HG02610 (cell line): Measurements from ENCODE around the gene TCTN2.
A peak's percentile ranks its signal among the peaks of the same experiment; 100 is the strongest.

Source experiments
- ATAC-seq: cut with Tn5 transposase; IDR thresholded peaks from one replicate; pipeline ENCODE4 v1.9.1; 2021; ENCODE audit warnings: mild to moderate bottlenecking, moderate library complexity; ENCODE audit not compliant: unreplicated experiment

Gene TCTN2

DNA sequence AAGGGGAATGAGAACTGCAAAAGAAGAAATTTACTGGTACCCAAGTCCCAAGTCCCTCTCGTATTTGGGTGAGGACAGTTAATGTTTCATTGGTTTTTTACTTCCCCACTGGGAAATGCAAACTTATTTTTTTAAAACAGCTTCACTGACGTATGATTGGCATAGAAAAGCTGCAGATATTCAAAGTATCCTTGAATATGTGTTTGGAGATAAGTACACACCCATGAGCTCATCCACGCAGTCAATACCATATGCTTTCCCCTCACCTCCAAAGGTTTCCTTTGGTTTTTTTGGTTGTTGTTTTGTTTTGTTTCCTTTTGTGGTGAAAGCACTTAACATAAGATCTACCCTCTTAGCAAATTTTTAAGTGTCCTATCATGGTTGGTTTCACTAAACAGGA lies 13.1 kb downstream of the TCTN2 start:
- ATAC-seq: no peak

DNA sequence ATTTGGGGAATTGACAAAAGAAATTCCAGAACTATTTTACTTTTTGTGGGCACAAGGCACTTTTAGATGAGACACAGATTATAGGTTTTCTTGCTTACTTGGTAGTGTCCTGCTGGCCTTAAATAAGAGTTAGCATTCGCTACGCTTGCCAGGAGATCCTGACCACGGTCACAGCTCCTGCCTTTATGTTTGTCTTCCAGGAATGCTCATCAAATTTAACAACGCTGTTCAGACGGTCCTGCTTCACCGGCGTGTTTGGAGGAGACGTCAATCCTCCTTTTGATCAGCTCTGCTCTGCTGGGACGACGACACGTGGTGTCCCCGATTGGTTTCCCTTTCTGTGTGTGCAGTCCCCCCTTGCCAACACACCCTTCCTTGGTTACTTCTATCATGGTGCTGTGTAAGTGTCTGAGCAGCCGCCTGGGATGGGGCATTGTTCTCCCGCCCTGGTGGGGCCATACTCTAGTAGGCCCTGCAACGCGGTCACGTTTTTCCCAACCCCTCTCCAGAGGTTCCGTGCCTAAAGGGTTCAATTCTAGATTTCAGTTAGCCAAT lies 15.8 kb downstream of the TCTN2 start:
- no peak for ATAC-seq

DNA sequence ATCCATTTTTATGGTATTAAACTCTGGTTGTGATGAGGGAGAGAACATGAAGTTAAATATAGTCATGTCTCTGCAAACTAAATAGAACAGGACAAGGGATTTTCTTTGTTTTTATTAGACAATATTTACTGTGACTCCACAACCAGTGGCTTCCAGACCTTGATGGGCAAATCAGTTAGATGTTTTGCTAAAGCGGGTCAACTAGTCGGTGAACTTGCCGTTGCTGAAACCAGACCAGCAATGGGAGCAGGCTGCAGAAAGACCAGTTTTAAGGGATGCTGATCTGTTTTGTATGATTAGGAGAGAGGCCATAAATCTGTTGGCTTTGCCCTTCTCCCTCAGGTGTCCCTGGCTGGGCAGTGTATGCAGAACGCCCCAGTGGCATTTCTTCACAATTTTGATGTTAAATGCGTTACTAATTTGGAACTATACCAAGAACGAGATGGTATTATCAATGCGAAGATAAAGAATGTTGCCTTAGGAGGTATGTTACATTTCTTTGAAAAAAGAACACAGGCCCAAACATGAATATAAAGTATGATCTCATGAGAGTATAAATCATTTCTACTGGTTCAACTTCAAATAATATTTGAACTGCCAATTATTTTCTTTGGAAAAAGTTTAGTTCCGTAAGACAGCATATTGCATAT lies 19.4 kb downstream of the TCTN2 start:
- no peak for ATAC-seq

DNA sequence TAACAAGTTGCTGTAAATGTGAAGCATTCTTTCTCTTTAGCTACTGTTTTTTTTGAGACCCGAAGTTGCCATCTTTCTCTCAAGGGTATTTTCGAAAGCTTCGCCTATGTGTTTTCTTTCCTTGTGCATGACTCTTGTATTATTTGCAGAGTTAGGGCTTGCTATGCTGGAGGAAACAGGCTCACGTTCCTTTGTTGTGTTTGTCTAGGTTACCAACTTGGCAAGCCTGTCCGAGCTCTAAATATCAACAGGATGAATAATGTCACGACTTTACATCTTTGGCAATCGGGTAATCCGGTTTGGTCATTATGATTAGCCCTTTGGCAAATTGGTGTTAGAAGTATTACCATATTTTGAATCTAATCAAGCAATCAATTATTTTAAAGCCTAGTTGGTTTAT lies 25.3 kb downstream of the TCTN2 start:
- no peak for ATAC-seq

DNA sequence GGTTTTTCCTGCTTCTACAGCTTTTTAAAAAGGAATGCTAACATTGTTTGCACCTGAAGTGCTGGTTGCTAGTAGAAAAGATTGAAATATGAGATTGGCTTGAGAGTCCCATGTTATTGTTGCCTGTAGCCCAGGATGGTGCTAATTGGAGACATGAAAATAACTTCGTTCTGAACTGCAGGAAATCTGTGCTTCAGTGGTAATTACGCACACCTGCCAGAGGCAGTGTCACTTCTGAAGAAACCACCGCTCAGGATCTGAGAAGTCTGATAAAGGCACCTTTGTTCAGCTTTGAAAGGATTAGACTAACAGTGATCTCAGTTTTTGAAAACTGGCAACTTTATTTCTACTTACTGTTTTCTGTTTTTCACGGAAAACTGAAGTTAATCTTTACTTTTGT lies 25.7 kb downstream of the TCTN2 start:
- no peak for ATAC-seq

DNA sequence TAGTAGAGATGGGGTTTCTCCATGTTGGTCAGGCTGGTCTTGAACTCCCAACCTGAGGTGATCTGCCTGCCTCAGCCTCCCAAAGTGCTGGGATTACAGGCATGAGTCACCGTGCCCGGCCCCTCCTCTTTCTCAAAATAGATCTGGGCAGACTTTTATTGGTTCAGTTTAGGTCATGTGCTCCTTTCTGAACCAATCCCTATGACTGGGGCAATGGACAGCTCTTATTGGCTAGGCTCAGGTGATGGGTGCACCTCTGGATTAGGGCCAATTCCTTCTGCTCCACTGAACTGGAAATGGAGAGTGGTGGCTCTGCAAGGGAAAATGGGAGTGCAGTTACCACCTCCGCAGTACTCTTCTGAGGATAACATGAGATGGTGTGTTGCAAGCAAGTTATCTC lies 35.0 kb downstream of the TCTN2 start:
- ATAC-seq: no peak

DNA sequence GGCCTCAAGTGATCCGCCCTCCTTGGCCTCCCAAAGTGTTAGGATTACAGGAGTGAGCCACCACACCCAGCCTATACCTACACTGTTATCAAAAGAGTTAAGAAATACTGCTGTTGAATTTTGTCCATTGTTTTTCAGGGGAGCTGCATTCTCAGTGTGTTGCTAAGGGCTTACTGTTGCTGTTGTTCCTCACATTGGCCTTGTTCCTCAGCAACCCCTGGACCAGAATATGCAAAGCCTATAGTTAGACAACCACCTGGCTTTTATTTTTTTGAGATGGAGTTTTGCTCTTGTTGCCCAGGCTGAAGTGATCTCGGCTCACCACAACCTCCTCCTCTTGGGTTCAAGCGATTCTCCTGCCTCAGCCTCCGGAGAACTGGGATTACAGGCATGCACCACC lies 36.6 kb downstream of the TCTN2 start:
- no peak for ATAC-seq

DNA sequence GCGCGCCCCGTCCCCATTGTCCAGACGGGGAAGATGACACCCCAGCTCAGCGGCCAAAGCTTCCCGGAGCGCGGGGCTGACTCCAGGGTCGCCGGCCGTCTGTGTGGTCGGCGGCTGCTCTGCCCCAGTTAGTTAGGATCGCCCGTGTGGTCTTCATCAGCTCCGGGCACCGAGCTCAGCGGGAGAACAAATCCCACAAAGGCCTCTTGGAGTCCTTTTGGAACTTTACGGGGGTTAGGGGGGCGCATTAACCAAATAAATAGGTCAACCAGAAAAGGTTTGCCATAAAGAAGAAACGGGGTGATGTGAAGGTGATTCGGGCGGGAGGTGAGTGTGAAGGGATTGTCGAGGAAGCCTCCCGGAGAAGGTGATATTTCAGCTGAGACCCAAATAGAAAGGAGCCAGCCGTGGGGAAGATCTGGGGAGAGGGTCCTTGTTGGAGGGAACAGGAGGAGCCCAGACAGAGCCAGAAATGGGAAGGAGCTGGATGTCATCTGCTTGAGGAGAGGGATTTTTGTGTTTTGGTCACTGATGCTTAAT lies 41.9 kb downstream of the TCTN2 start:
- no peak for ATAC-seq

DNA sequence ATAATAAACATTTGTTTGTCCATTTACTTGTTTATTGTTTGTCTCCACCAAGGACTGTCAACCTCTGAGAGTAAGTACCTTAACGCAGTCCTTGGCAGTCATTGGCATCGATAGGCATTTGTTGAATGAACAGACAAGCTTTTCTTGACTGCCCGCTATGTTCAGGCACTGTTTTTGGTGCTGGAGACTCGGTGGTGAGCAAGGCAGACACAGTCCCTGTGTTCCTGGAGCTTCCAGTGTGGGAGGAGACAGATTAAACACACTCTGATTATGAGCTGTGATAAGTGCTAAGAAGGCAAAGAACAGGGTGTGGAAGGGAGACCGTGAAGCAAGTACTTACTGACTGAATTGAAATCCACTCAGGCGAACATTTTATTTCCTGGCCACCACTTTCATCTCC lies 42.5 kb downstream of the TCTN2 start:
- no peak for ATAC-seq

DNA sequence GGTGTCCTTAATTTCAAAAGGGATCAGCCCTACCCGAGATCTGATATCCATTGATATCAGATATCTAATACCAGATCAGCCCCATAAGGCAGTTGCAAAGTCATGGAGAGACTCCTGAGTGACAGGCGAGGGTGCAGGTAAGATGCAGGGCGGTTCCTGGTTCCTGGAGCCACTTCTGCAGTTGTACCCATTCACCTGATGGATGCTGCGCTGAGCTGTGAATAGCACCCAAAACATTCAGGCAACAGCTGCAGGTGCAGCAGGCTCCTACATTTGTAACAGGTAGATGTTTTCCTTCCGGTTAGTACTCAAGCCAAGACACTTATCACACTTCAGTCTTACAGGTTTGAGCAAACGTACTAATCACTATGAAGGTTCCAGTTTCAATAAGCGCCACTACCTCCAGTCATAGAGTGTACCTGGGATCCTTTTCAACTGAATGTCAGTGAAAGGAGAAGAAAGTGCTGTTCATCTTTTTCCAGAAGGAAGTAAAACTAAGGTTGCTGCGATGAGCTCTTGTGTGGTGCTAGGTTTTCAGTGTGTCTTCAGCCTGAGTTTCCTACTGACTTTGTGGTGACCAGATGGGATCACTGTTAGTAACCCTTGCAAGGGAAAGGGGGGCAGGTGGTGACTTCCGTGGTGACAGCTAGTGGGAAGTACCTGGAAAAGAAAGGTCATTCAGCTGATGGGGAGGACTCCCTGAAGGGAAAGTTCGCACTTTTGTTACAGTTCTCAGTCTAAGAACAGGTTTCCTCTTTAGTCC lies 43.1 kb downstream of the TCTN2 start:
- ATAC-seq: peak; percentile 38

DNA sequence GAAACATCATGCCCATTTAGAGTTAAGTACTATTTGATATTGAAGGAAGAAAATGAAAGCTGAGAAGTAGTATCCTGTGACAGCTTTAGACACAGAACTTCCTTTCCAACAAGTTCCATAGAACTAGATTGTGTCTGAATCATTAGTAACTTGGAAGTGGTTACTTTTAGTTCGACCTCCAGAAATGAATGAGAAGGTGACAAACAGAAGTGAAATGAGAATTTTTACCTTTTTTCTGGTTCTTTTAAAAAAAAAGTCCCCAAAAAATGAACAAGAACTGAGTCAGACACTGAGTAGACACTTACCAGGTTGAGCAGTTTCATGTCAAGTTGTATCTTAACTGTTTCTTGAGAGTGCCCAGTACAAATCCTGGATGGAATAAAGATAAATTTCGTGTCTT lies 44.3 kb downstream of the TCTN2 start:
- ATAC-seq: no peak

DNA sequence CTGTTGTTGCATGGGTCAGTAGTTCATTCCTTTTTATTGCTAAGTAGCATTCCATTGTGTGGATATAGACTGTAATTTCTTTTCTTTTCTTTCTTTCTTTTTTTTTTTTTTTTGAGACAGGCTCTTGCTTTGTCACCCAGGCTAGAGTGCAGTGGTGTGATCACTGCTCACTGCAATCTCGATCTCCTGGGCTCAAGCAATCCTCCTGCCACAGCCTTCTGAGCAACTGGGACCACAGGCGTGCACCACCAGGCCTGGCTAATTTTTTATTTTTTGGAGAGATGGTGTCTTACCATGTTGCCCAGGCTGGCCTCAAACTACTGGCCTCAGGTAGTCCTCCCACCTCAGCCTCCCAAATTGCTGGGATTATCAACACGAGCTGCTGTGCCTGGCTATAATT lies 46.4 kb downstream of the TCTN2 start:
- ATAC-seq: no peak

DNA sequence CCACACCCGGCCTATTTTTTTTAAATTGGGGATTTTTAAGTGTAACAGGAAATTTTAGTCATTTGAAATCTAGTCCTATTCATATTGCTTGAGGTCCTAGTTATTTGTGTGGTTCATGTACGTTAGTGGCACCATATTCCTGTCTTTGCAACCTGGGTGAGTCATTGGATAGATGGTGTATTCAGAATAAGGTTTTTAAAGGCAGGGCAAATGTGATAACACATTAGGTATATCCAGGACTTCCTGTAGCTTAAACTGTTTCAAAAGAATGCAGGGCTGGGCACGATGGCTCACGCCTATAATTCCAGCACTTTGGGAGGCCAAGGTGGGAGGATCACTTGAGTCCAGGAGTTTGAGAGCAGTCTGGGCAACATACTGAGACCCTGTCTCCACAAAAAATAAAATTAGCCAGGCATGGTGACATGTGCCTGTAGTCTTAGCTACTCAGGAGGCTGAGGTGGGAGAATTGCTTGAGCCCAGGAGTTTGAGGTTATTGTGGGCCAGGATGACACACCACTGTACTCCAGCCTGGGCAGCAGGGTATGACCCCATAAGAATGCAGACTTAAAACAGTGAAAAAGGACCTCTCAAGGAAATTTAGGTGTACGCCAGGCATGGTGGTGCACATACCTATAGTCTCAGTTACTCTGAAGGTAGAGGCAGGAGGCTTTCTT lies 49.4 kb downstream of the TCTN2 start:
- ATAC-seq: no peak

DNA sequence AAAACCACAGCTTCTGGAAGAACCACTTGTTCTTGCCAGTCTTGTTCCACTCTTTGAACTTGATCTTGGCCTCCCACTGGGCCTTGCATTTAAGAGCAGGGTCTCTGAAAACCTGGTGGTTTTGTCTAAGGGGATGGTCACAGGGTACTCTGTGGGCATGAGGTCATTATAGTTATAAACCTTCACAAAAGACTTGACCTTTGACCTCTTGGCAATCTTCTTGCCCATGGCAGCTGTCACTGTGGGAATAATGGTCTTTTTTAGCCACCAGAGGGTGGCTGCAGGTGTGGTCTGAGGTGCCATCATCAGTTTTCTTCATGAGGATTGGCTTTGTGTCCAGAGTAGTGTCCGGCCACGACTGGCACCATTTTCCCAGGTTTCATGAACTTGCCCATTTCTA lies 50.3 kb downstream of the TCTN2 start:
- no peak for ATAC-seq

DNA sequence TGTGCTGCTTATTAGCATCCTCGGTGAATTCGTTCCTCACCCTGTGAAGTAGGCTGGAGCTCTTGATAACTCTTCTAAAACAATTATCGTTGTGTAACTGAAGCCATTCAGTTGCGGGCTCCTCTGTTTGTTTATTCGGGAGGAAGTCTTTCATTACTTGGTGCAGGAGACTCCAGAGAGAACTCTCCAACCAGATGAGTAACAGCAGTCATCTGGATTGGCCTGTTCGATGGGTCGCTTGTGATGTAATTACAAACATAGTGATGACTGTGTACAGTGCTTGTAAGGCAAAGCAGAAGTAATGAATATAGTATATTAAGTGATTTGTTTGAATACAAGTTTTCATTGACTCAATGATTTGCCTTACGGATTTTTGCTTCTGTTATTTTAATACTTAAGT lies 52.1 kb downstream of the TCTN2 start:
- ATAC-seq: no peak

DNA sequence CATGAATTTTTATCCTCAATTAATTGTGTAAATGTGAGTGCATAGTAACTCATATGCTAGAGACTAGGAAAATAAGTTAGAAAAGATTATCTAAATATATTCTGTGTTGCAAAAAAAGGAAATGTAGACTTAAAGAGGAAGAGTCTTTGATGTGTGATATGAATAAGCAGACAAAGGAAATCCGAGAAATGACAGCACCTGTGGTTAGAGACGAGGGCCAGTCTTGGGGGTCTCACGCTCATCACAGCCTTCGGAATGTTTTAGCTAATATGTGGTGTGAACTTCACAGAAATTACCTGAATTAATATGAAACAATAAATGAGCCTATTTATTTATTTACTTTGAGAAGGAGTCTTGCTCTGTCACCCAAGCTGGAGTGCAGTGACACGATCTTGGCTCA lies 52.9 kb downstream of the TCTN2 start:
- peak; percentile 47 for ATAC-seq

DNA sequence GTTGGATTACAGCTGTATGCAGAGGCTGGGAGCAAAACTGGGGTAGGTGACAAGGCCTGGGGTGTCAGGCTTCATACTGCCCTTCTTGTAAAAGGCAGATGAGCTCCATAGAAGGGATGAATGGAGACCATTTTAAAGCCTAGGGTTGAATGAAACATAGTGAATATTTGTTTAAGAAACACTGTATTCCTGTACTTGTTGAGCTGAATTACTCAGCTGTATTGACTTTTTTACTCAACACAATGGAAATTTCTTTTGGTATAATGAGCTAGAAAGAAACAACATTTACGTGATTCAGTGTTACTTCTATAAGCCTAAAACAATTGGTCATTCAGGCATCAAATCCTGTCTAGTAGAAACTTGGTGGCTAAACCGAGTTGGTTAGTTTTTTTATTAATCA lies 55.3 kb downstream of the TCTN2 start:
- peak; percentile 45 for ATAC-seq

DNA sequence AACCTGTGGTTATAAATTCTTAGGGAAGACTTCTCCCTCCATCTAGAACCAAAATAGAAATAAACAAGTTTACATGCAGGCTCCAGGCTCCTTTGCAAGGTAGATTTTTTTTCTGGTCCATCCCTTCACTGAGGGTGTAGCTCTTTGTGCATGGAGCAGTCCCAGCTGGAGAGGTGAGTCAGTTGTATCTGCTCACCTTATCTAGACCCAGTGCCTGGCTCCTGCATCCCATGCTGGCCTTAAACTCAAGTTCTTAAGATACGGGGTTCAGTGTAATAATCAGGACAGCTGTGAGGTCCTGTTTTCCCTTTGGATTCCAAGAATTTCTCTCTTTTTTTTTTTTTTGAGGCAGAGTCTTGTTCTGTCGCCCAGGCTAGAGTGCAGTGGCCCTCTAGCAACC lies 56.0 kb downstream of the TCTN2 start:
- no peak for ATAC-seq

DNA sequence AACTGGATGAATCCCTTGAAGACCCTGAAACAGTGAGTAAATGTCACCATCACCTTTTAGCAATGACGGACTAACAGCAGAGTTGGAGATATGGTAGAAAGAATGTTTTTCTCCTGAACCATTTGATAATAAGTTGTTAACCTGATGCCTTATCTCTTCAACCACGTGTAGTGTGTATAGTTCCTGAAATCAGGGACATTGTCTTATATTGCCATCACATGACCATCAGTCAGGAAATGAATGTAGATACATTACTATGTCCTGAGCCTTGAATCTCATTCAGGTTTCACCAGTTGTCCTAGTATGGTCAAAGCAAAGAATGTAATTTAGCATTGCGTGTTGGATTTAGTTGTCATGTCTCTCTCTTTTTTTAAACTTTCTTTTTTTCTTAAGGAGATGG lies 57.0 kb downstream of the TCTN2 start:
- ATAC-seq: no peak

DNA sequence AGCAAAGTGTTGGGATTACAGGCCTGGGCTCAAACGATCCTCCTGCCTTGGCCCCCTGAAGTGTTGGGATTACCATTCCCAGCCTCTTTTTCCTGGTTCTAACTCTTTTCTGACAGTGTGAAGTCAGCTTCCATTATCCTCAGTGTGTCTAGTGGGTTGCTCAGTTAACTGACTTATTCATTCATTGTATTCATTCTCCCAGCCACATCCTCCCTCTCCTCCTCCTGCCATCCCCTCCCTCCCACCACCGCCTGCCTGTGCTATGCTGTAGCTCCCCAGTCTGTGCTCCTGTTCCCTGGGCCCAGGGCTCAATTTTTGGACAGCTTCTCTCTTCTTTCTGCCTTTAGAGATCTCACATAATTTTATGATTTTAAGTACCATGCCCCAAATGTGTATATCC lies 60.7 kb downstream of the TCTN2 start:
- ATAC-seq: no peak

DNA sequence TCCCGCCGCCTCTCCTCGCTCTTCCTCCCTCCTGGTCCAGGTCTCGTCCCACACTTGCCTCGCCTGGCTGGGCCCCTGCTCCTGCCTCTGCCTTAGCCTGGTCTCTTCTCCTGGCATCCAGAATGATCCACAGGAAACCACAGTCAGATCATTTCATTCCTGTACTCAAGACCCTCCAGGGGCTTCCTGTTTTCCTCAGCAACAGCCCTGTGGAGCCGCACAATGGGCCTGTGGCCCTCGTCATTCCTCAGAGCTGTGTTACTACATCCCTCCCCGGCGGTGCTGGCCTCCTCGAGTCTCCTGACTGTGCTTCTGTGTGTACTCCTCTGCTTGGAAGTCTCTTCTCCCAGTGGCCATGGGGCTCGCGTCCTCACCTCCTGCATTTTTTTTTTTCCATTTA lies 61.3 kb downstream of the TCTN2 start:
- ATAC-seq: no peak

DNA sequence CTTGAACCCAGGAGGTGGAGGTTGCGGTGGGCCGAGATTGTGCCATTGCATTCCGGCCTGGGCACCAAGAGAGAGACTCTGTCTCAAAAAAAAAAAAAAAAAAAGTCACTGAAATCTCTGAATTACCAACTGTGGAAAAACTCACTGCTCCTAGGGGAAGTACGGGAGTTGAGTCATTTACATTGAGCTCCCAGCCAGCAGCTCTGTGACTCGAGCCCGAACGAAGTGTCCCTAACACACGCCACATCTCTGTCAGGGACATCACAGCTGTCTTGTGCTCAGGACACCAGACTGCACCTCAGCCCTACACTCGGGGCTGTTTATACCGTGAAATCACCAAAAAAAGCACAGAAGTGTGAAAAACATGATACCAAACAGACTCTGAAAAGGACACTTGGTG lies 62.3 kb downstream of the TCTN2 start:
- ATAC-seq: no peak
